Activated CD8-positive, alpha-beta memory T cell treated with anti-CD3 and anti-CD28 coated beads for 4 hours (primary cell): ENCODE results near the gene SMC6.

ENCODE experiments used
- DNase-seq, 2 donors: peaks; one replicate each; pipeline ENCODE4 v3.0.0-alpha.2; 2020; ENCODE audit warnings: low read depth in 2 of 2

SMC6 gene

GRCh38 chr2:17710547-17711248, 42.9 kb downstream of the SMC6 start:
- no peak for DNase-seq

- no peak for DNase-seq
These were observed 43.7 kb downstream of the SMC6 start for GRCh38 chr2:17709897-17710296.

GRCh38 chr2:17708501-17708900, 45.1 kb downstream of the SMC6 start:
- DNase-seq, result no peak

- no peak for DNase-seq
These were observed 46.8 kb downstream of the SMC6 start for GRCh38 chr2:17706845-17707244.

GRCh38 chr2:17690776-17691175, 62.8 kb downstream of the SMC6 start:
- no peak for DNase-seq

GRCh38 chr2:17689010-17689409, 64.6 kb downstream of the SMC6 start:
- DNase-seq, result no peak

- no peak for DNase-seq
These were observed 65.0 kb downstream of the SMC6 start for GRCh38 chr2:17688600-17688999.

GRCh38 chr2:17683981-17684380, 69.6 kb downstream of the SMC6 start:
- DNase-seq, result no peak

GRCh38 chr2:17682098-17682857, 71.3 kb downstream of the SMC6 start:
- DNase-seq, result no peak

- DNase-seq, result no peak
These were observed 73.5 kb downstream of the SMC6 start for GRCh38 chr2:17680119-17680518.

GRCh38 chr2:17674817-17675216, 78.8 kb downstream of the SMC6 start:
- no peak for DNase-seq

- DNase-seq, result no peak
These were observed 80.9 kb downstream of the SMC6 start for GRCh38 chr2:17672583-17673317.

- DNase-seq, result no peak
These were observed 85.7 kb downstream of the SMC6 start for GRCh38 chr2:17667898-17668297.

GRCh38 chr2:17664534-17664933, 89.1 kb downstream of the SMC6 start:
- DNase-seq, result no peak

- DNase-seq, result no peak
These were observed 90.9 kb downstream of the SMC6 start for GRCh38 chr2:17662723-17663122.

GRCh38 chr2:17661460-17661859, 92.2 kb downstream of the SMC6 start:
- no peak for DNase-seq

- no peak for DNase-seq
These were observed 93.4 kb downstream of the SMC6 start for GRCh38 chr2:17660219-17660618.

GRCh38 chr2:17658251-17658843, 95.3 kb downstream of the SMC6 start:
- no peak for DNase-seq

- DNase-seq, result no peak
These were observed 95.9 kb downstream of the SMC6 start for GRCh38 chr2:17657759-17658158.

GRCh38 chr2:17652681-17653394, 100.8 kb downstream of the SMC6 start:
- DNase-seq, result no peak

- no peak for DNase-seq
These were observed 104.6 kb downstream of the SMC6 start for GRCh38 chr2:17649026-17649425.

GRCh38 chr2:17648581-17648980, 105.0 kb downstream of the SMC6 start:
- no peak for DNase-seq
